Measurements from ENCODE around the gene KIRREL3. TPM values are rescaled to one million over a fixed set of nuclear protein-coding genes. Genes with fewer than 3 reads are reported as not detected.

Gene KIRREL3
- total RNA-seq, 2 experiments from 2014 or later, result not detected

GRCh38 chr11:126886085-126886484 is 114.5 kb downstream of the KIRREL3 start:
- POLR2A ChIA-PET, result no interaction called here

DNA sequence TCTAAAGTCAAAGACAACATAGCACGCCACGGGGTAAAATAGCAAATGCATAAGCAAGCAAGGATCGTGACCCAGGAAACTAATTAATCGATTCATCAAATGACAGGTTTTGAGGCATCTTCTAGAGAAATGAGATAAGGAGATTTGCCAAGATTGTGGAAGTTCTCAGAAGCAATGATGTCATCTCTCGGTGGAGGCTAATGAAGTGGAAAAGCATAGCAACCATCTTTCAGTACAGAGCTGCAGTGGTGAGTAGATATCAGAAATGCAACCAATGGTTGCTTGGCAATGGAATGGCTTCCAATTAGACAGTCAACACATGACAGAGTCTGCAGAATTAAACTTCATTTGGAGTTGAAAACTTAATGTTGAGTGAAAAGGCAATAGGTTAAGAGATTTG is 116.0 kb downstream of the KIRREL3 start:
- H3K36me3 Mint-ChIP-seq (ENCODE audit: low read depth), result no peaks in the 10 kb centered on the region
- no peaks in the 10 kb centered on the region for H3K27me3 Mint-ChIP-seq
- DNase-seq, result no peak
- POLR2A ChIA-PET, result no interaction called here
- H3K4me1 Mint-ChIP-seq, result no peaks in the 10 kb centered on the region
- H3K27ac Mint-ChIP-seq, result no peak overlapping the region
- no peak overlapping the region for H3K4me3 Mint-ChIP-seq
- no peaks in the 10 kb centered on the region for H3K9me3 Mint-ChIP-seq
- CTCF ChIA-PET, result no interaction called here

More at GRCh38 chr11:126886085-126886484, 114.5 kb downstream of the KIRREL3 start:
- Mint-ChIP-seq H3K9me3 (no peaks in the 10 kb centered on the region), H3K27ac (no peak overlapping the region), H3K4me3 (no peak overlapping the region), H3K36me3 (ENCODE audit: low read depth) (no peaks in the 10 kb centered on the region), H3K27me3 (no peaks in the 10 kb centered on the region), H3K4me1 (no peaks in the 10 kb centered on the region)
- no peak for DNase-seq
- CTCF ChIA-PET, result interaction anchor here (0.6 kb wide), 1 partner anchor 9 kb away, joined by 3 read pairs; no protein-coding TSS in a partner anchor

GRCh38 chr11:126884192-126884591 is 116.4 kb downstream of the KIRREL3 start:
- CTCF ChIA-PET, result no interaction called here
- Mint-ChIP-seq H3K27ac (no peak overlapping the region), H3K9me3 (no peaks in the 10 kb centered on the region), H3K27me3 (peaks cover 2% of the 10 kb centered on the region), H3K36me3 (ENCODE audit: low read depth) (no peaks in the 10 kb centered on the region), H3K4me3 (no peak overlapping the region), H3K4me1 (no peaks in the 10 kb centered on the region)
- POLR2A ChIA-PET, result no interaction called here
- no peak for DNase-seq

DNA sequence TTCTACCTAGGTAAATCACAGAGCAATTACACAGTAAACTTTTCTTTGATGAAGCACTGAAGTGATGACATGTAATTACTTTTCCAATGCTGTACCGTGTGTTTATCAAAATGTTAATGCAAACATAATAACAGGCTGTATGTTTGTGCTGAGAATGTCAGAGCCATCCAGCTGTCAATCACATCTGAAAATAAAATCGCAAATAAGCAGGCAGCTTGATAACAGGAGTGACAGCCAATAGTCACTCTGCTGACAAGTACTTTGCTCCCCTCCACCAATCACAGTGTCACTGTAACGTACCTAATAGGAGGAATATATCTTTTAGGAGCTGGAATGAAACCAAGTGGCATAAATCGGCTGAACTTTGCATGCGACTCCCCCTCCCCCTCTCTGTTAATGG is 119.7 kb downstream of the KIRREL3 start:
- CTCF ChIA-PET, result interaction anchor here (0.6 kb wide), 1 partner anchor 410 kb away, joined by 3 read pairs; no protein-coding TSS in a partner anchor
- Mint-ChIP-seq H3K27me3 (peaks cover 2% of the 10 kb centered on the region), H3K36me3 (ENCODE audit: low read depth) (no peaks in the 10 kb centered on the region), H3K4me1 (no peaks in the 10 kb centered on the region), H3K4me3 (no peak overlapping the region), H3K27ac (no peak overlapping the region), H3K9me3 (no peaks in the 10 kb centered on the region)
- DNase-seq, result no peak
- POLR2A ChIA-PET, result no interaction called here

DNA sequence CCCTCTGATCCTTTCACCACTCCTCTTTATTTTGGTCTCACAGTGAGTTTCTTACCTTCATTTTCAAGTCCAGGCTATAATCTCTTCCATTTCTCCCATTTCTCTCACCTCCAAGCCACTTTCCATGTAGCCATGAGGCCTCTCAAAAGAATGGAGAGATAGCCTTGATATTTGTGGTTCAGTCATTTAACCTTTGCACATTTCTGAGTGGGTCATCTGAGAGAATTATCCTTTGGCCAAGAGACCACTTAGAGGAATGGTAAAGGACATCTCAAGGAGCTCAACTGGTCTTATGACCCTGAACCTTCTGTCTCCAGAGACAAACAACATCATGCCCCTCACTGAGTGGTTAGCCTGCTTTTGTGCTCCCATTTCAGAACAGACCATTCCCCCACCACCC is 121.1 kb downstream of the KIRREL3 start:
- Mint-ChIP-seq H3K9me3 (no peaks in the 10 kb centered on the region), H3K4me3 (no peak overlapping the region), H3K27ac (no peak overlapping the region), H3K27me3 (peaks cover 2% of the 10 kb centered on the region), H3K36me3 (ENCODE audit: low read depth) (no peaks in the 10 kb centered on the region), H3K4me1 (no peaks in the 10 kb centered on the region)
- POLR2A ChIA-PET, result no interaction called here
- no peak for DNase-seq
- CTCF ChIA-PET, result no interaction called here

DNA sequence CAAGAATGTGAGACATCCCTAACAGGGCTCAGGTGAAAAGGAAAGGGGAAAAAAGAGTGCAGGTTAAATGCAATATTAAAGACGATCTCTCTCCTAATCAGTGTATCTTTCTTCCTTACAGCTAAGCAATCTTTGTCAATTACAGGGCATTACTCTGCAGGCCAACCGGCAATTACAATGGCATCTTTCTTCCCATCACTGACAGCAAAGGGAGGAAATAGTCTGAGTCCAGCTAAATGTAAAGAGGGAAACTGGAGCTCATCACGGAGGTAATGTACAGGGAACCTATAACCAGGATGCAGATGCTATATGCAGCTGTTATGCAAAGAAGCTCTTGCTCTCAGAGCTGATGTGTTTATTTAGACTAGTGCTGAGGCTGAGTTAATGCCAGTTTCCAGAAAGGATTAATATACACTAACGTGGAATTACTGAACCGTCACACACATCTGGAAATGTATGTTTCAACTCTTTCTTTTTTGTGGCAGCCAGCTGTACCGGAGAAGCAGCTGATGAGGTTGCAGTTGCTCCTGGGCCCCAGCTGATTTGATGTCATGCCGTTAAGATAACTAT is 121.6 kb downstream of the KIRREL3 start:
- no peak overlapping the region for H3K4me3 Mint-ChIP-seq
- no peak overlapping the region for H3K27ac Mint-ChIP-seq
- POLR2A ChIA-PET, result no interaction called here
- CTCF ChIA-PET, result no interaction called here
- H3K9me3 Mint-ChIP-seq, result no peaks in the 10 kb centered on the region
- H3K27me3 Mint-ChIP-seq, result peaks cover 2% of the 10 kb centered on the region
- DNase-seq, result no peak
- no peaks in the 10 kb centered on the region for H3K36me3 Mint-ChIP-seq (ENCODE audit: low read depth)
- H3K4me1 Mint-ChIP-seq, result no peaks in the 10 kb centered on the region

DNA sequence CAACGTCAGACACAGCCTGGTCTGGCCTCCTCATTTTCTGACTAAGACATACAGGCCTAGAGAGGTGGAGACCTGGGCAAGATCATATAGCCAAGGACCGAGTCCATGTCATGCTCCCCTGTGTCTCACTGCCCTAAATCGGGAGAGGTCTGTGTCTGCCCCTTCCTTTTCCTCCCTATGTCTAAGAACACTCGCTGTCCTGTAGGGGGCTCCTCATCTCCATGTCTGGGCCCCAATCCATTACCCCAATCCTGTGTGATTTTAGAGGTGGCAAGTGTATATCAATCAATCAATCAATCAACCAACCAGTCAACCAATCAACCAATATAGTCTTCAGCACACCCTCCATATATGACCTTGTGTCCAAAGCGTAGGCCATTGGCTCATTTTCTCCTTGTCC is 125.7 kb downstream of the KIRREL3 start:
- Mint-ChIP-seq H3K4me1 (no peaks in the 10 kb centered on the region), H3K36me3 (ENCODE audit: low read depth) (no peaks in the 10 kb centered on the region), H3K27ac (no peak overlapping the region), H3K27me3 (peaks cover 2% of the 10 kb centered on the region), H3K9me3 (no peaks in the 10 kb centered on the region), H3K4me3 (no peak overlapping the region)
- DNase-seq, result no peak
- ChIA-PET POLR2A (no interaction called here), CTCF (no interaction called here)

- no peaks in the 10 kb centered on the region for H3K9me3 Mint-ChIP-seq
- ChIA-PET CTCF (no interaction called here), POLR2A (no interaction called here)
- H3K36me3 Mint-ChIP-seq (ENCODE audit: low read depth), result no peaks in the 10 kb centered on the region
- H3K27me3 Mint-ChIP-seq, result no peaks in the 10 kb centered on the region
- H3K4me3 Mint-ChIP-seq, result no peak overlapping the region
- no peaks in the 10 kb centered on the region for H3K4me1 Mint-ChIP-seq
- no peak for DNase-seq
- H3K27ac Mint-ChIP-seq, result no peak overlapping the region
Measured at GRCh38 chr11:126874276-126874675, 126.3 kb downstream of the KIRREL3 start.

DNA sequence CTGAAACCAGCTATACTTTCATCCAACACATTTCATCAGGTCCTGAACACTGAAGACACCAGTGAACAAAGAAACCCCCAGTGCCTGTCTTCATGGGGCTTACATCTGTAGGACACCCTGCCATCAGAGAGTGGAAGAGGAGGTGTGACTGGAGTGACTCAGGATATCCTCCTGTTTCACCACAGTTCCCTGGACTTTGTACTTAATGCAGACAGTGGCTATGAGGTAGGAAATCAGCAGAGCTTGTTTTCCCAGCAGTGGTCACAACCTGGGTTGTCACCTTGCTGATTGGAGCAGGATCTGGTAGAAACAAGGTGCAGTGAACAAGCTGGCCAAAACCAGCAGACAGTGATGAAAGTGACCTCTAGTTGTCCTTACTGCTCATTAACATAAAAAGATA is 128.8 kb downstream of the KIRREL3 start:
- H3K4me3 Mint-ChIP-seq, result no peak overlapping the region
- no peaks in the 10 kb centered on the region for H3K9me3 Mint-ChIP-seq
- CTCF ChIA-PET, result no interaction called here
- no peak for DNase-seq
- H3K27me3 Mint-ChIP-seq, result no peaks in the 10 kb centered on the region
- H3K36me3 Mint-ChIP-seq (ENCODE audit: low read depth), result no peaks in the 10 kb centered on the region
- H3K27ac Mint-ChIP-seq, result no peak overlapping the region
- H3K4me1 Mint-ChIP-seq, result no peaks in the 10 kb centered on the region
- POLR2A ChIA-PET, result no interaction called here

DNA sequence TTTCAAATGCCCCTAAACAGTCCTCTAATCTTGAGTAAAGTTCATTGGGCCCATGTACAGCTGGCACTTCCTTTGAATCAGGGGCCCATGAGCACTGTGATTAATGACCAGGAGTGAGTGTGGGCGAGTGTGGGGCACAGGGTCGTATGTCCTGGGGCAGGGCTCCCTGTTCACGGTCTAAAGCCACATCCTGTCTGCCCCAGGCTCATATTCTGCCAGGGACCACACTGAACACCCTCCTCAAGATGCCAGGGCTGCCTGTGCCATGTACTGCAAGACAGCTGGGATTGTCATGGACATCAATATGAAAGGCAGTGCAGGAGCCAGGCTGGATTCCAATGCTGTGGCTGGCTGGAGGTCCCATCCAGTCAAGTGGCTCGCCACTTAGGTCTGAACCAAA is 130.5 kb downstream of the KIRREL3 start:
- H3K4me1 Mint-ChIP-seq, result no peaks in the 10 kb centered on the region
- H3K9me3 Mint-ChIP-seq, result no peaks in the 10 kb centered on the region
- no peak overlapping the region for H3K4me3 Mint-ChIP-seq
- ChIA-PET POLR2A (no interaction called here), CTCF (no interaction called here)
- no peaks in the 10 kb centered on the region for H3K36me3 Mint-ChIP-seq (ENCODE audit: low read depth)
- no peak overlapping the region for H3K27ac Mint-ChIP-seq
- no peaks in the 10 kb centered on the region for H3K27me3 Mint-ChIP-seq
- DNase-seq, result no peak

- Mint-ChIP-seq H3K4me1 (no peaks in the 10 kb centered on the region), H3K36me3 (ENCODE audit: low read depth) (no peaks in the 10 kb centered on the region), H3K27ac (no peak overlapping the region), H3K4me3 (no peak overlapping the region), H3K9me3 (no peaks in the 10 kb centered on the region), H3K27me3 (no peaks in the 10 kb centered on the region)
- ChIA-PET CTCF (no interaction called here), POLR2A (no interaction called here)
- DNase-seq, result no peak
Measured at GRCh38 chr11:126868741-126869140, 131.8 kb downstream of the KIRREL3 start.

DNA sequence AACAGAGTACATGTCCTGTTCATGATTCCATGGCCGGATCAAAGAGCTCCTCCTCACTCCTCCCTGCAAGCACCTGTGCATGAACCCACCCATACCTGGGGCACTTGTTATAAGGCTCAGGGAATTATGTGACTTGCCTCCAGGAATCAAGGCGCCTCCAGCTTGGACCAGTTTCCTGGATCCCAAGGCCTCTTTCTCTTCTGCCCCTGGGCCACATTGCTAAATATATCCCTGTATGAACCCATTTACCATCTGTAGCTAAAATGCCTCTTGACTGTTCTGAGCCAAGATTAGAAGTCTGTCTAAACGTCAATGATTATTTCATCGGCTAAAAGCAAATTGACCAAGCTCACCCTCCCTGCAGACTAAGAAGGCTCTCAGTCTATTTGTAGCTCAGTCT is 135.6 kb downstream of the KIRREL3 start:
- POLR2A ChIA-PET, result no interaction called here
- CTCF ChIA-PET, result no interaction called here

DNA sequence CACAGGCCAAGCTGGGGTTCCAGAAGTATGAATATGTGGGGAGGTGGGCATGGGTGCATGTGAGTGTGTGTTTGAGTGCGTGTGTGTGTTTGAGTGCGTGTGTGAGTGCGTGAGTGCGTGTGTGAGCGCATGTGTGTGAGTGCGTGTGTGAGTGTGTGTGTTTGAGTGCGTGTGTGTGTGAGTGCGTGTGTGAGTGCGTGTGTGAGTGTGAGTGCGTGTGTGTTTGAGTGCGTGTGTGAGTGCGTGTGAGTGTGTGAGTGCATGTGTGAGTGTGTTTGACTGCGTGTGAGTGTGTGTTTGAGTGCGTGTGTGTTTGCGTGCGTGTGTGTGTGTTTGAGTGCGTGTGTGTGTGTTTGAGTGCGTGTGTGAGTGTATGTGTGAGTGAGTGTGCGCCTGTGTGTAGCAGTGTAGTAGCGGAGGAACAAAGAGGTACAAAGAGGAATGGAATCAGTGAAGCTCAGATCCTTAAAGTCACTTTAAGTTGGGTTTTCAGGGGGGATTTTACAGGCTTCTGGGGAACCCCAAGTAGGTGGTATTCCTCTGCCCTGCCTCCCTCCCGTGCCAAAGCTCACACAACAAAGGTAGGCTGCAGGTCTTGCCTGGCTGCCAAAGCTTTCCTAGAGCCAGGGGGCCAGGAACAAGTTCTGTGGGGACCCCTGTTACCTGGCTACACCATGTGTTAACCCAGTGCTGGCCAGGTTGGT is 137.1 kb downstream of the KIRREL3 start:
- ChIA-PET CTCF (no interaction called here), POLR2A (no interaction called here)
- no peak overlapping the region for H3K4me3 Mint-ChIP-seq
- H3K27me3 Mint-ChIP-seq, result no peaks in the 10 kb centered on the region
- H3K36me3 Mint-ChIP-seq (ENCODE audit: low read depth), result no peaks in the 10 kb centered on the region
- no peaks in the 10 kb centered on the region for H3K4me1 Mint-ChIP-seq
- no peaks in the 10 kb centered on the region for H3K9me3 Mint-ChIP-seq
- no peak for DNase-seq
- H3K27ac Mint-ChIP-seq, result no peak overlapping the region

More for the DNA sequence above, 135.6 kb downstream of the KIRREL3 start:
- DNase-seq, result no peak
- Mint-ChIP-seq H3K27me3 (no peaks in the 10 kb centered on the region), H3K4me1 (no peaks in the 10 kb centered on the region), H3K27ac (no peak overlapping the region), H3K9me3 (no peaks in the 10 kb centered on the region), H3K4me3 (no peak overlapping the region), H3K36me3 (ENCODE audit: low read depth) (no peaks in the 10 kb centered on the region)

- no peak overlapping the region for H3K4me3 Mint-ChIP-seq
- CTCF ChIA-PET, result no interaction called here
- H3K4me1 Mint-ChIP-seq, result no peaks in the 10 kb centered on the region
- POLR2A ChIA-PET, result no interaction called here
- H3K9me3 Mint-ChIP-seq, result no peaks in the 10 kb centered on the region
- H3K27me3 Mint-ChIP-seq, result no peaks in the 10 kb centered on the region
- no peak for DNase-seq
- no peaks in the 10 kb centered on the region for H3K36me3 Mint-ChIP-seq (ENCODE audit: low read depth)
- H3K27ac Mint-ChIP-seq, result no peak overlapping the region
Measured at GRCh38 chr11:126862664-126863243, 137.8 kb downstream of the KIRREL3 start.

All from activated CD4-positive, alpha-beta T cell treated with anti-CD3 and anti-CD28 coated beads, Interleukin-2, amount 10 ng/mL, durations not matched to agents 7 days and 5 days (primary cell).